ENCODE data around the gene LARP1. TPM values are rescaled to one million over a fixed set of nuclear protein-coding genes. Genes with fewer than 3 reads are reported as not detected.
"Not testable (repeated sequence)": the region's sequence is repeated elsewhere in the genome, so short reads cannot be mapped to it uniquely, and the experiment has no call there.

LARP1 gene
- total and polyA plus RNA-seq, 4 donors = 26.0 to 74.1 (median 32.6) TPM

DNA sequence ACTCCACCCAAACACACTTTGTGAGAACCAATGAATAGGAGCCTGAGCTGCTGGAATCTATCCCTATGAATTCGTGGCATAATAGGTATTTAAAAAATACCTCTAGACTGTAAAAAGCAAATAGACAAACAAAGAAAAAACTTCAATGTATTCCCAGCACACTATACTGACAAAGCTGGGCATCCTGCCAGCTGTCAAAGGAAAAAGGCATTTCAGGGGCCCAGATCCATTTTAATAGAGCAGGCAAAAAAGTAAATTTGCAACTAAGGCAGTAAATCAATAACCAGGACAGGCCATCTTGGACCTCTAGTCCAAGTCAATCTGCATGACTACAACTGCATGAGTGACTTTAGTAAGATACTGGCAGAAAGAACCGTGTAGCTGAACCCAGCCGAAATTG, 25.6 kb upstream of the LARP1 start:
- no peak for TF ChIP-seq RAD21 (IDR thresholded peaks at IDR 0.05)
- peak in 1 of 2 donors; percentile 48 for TF ChIP-seq HNF4A (conservative IDR thresholded peaks at IDR 0.05)
- TF ChIP-seq HNF4G (IDR thresholded peaks at IDR 0.05) = no peak
- TF ChIP-seq SP1 (IDR thresholded peaks at IDR 0.05) = no peak
- Histone ChIP-seq H3K27ac (ENCODE audit: low read depth in 1 of 2, low read length in 2 of 2) (no peak overlapping the region), H3K4me3 (ENCODE audit: low read depth in 1 of 3, low read length in 3 of 3) (no peak overlapping the region), H3K4me1 (ENCODE audit: control insufficient read depth in 4 of 4, insufficient read depth in 4 of 4, low read length in 3 of 4) (peaks cover 0 to 12% (median 6%) of the 10 kb centered on the region in 4 donors), H3K9me3 (ENCODE audit: control insufficient read depth in 4 of 4, low read length in 3 of 4) (no peaks in the 10 kb centered on the region), H3K36me3 (ENCODE audit: control insufficient read depth in 4 of 4, insufficient read depth in 3 of 4, low read depth in 1 of 4, low read length in 3 of 4) (no peaks in the 10 kb centered on the region), H3K27me3 (ENCODE audit: control insufficient read depth in 4 of 4, insufficient read depth in 4 of 4, low read length in 3 of 4) (no peaks in the 10 kb centered on the region), H3K9ac (ENCODE audit: low read depth in 1 of 2, low read length in 2 of 2) (no peak overlapping the region)
- no peak for DNase-seq (ENCODE audit: low spot score)
- 82% methylated on average over 3 of the region's 3 CpGs for WGBS

DNA sequence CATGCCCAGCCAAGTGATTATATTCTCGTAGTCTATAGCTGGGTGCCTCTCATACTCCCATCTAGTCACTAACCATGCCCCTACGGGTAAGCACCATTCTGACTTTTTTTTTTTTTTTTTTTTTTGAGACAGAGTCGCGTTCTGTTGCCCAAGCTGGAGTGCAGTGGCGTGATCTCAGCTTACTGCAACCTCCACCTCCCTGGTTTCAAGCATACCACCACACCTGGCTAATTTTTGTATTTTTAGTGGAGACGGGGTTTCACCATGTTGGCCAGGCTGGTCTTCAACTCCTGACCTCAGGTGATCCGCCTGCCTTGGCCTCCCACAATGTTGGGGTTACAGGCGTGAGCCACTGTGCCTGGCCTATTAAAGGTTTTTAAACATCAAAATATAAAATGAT, 24.4 kb upstream of the LARP1 start:
- H3K9ac ChIP-seq (ENCODE audit: low read depth in 1 of 2, low read length in 2 of 2); H3K9me3 ChIP-seq (ENCODE audit: control insufficient read depth in 4 of 4, low read length in 3 of 4); H3K4me3 ChIP-seq (ENCODE audit: low read depth in 1 of 3, low read length in 3 of 3); H3K27me3 ChIP-seq (ENCODE audit: control insufficient read depth in 4 of 4, insufficient read depth in 4 of 4, low read length in 3 of 4); H3K27ac ChIP-seq (ENCODE audit: low read depth in 1 of 2, low read length in 2 of 2); DNase-seq (ENCODE audit: low spot score); H3K36me3 ChIP-seq (ENCODE audit: control insufficient read depth in 4 of 4, insufficient read depth in 3 of 4, low read depth in 1 of 4, low read length in 3 of 4): not testable (repeated sequence)
- peaks cover 0 to 12% (median 6%) of the 10 kb centered on the region in 4 donors for H3K4me1 ChIP-seq (ENCODE audit: control insufficient read depth in 4 of 4, insufficient read depth in 4 of 4, low read length in 3 of 4)
- WGBS = 97% methylated on average over 8 of the region's 8 CpGs

- H3K36me3 ChIP-seq (ENCODE audit: control insufficient read depth in 4 of 4, insufficient read depth in 3 of 4, low read depth in 1 of 4, low read length in 3 of 4) = no peaks in the 10 kb centered on the region
- 86% methylated on average over 1 of the region's 1 CpG for WGBS
- no peak for TF ChIP-seq HNF4A (conservative IDR thresholded peaks at IDR 0.05)
These were observed 23.0 kb upstream of the LARP1 start for GRCh38 chr5:154732212-154732611.

GRCh38 chr5:154734370-154735248, 20.6 kb upstream of the LARP1 start:
- Histone ChIP-seq H3K27ac (ENCODE audit: low read depth in 1 of 2, low read length in 2 of 2) (no peak overlapping the region), H3K9ac (ENCODE audit: low read depth in 1 of 2, low read length in 2 of 2) (no peak overlapping the region), H3K27me3 (ENCODE audit: control insufficient read depth in 4 of 4, insufficient read depth in 4 of 4, low read length in 3 of 4) (no peaks in the 10 kb centered on the region), H3K4me1 (ENCODE audit: control insufficient read depth in 4 of 4, insufficient read depth in 4 of 4, low read length in 3 of 4) (peaks cover 0 to 4% (median 1%) of the 10 kb centered on the region in 4 donors), H3K36me3 (ENCODE audit: control insufficient read depth in 4 of 4, insufficient read depth in 3 of 4, low read depth in 1 of 4, low read length in 3 of 4) (no peaks in the 10 kb centered on the region), H3K9me3 (ENCODE audit: control insufficient read depth in 4 of 4, low read length in 3 of 4) (no peaks in the 10 kb centered on the region), H3K4me3 (ENCODE audit: low read depth in 1 of 3, low read length in 3 of 3) (no peak overlapping the region)
- no peak for TF ChIP-seq RXRA (IDR thresholded peaks at IDR 0.05)
- no peak for TF ChIP-seq FOXA1 (IDR thresholded peaks at IDR 0.05)
- TF ChIP-seq, protein P1, sequence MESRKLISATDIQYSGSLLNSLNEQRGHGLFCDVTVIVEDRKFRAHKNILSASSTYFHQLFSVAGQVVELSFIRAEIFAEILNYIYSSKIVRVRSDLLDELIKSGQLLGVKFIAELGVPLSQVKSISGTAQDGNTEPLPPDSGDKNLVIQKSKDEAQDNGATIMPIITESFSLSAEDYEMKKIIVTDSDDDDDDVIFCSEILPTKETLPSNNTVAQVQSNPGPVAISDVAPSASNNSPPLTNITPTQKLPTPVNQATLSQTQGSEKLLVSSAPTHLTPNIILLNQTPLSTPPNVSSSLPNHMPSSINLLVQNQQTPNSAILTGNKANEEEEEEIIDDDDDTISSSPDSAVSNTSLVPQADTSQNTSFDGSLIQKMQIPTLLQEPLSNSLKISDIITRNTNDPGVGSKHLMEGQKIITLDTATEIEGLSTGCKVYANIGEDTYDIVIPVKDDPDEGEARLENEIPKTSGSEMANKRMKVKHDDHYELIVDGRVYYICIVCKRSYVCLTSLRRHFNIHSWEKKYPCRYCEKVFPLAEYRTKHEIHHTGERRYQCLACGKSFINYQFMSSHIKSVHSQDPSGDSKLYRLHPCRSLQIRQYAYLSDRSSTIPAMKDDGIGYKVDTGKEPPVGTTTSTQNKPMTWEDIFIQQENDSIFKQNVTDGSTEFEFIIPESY (IDR thresholded peaks at IDR 0.05) = no peak
- TF ChIP-seq TAF1 (conservative IDR thresholded peaks at IDR 0.05) = no peak
- no peak for TF ChIP-seq RAD21 (IDR thresholded peaks at IDR 0.05)
- TF ChIP-seq MAX (IDR thresholded peaks at IDR 0.05) = no peak
- TF ChIP-seq JUND (IDR thresholded peaks at IDR 0.05) = no peak
- 76% methylated on average over 7 of the region's 7 CpGs for WGBS
- no peak for DNase-seq (ENCODE audit: low spot score)

More at GRCh38 chr5:154732212-154732611, 23.0 kb upstream of the LARP1 start:
- no peak for DNase-seq (ENCODE audit: low spot score)
- H3K27me3 ChIP-seq (ENCODE audit: control insufficient read depth in 4 of 4, insufficient read depth in 4 of 4, low read length in 3 of 4) = no peaks in the 10 kb centered on the region
- H3K9me3 ChIP-seq (ENCODE audit: control insufficient read depth in 4 of 4, low read length in 3 of 4) = no peaks in the 10 kb centered on the region
- H3K4me3 ChIP-seq (ENCODE audit: low read depth in 1 of 3, low read length in 3 of 3) = no peak overlapping the region
- H3K9ac ChIP-seq (ENCODE audit: low read depth in 1 of 2, low read length in 2 of 2) = no peak overlapping the region
- H3K4me1 ChIP-seq (ENCODE audit: control insufficient read depth in 4 of 4, insufficient read depth in 4 of 4, low read length in 3 of 4) = peaks cover 0 to 9% (median 6%) of the 10 kb centered on the region in 4 donors
- H3K27ac ChIP-seq (ENCODE audit: low read depth in 1 of 2, low read length in 2 of 2) = no peak overlapping the region

DNA sequence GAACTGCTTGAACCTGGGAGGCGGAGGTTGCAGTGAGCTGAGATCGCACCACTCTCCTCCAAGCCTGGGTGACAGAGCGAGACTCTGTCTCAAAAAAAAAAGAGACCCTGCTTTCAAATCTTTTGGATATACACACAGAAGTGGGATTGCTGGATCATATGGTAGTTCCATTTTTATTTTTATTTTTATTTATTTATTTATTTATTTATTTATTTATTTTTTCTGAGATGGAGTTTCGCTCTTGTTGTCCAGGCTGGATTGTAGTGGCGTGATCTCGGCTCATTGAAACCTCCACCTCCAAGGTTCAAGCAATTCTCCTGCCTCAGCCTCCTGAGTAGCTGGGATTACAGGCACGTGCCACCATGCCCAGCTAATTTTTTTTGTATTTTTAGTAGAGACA, 19.8 kb upstream of the LARP1 start:
- not testable (repeated sequence) for DNase-seq (ENCODE audit: low spot score); H3K36me3 ChIP-seq (ENCODE audit: control insufficient read depth in 4 of 4, insufficient read depth in 3 of 4, low read depth in 1 of 4, low read length in 3 of 4); H3K4me3 ChIP-seq (ENCODE audit: low read depth in 1 of 3, low read length in 3 of 3); H3K27me3 ChIP-seq (ENCODE audit: control insufficient read depth in 4 of 4, insufficient read depth in 4 of 4, low read length in 3 of 4); H3K27ac ChIP-seq (ENCODE audit: low read depth in 1 of 2, low read length in 2 of 2); H3K9me3 ChIP-seq (ENCODE audit: control insufficient read depth in 4 of 4, low read length in 3 of 4); H3K9ac ChIP-seq (ENCODE audit: low read depth in 1 of 2, low read length in 2 of 2); H3K4me1 ChIP-seq (ENCODE audit: control insufficient read depth in 4 of 4, insufficient read depth in 4 of 4, low read length in 3 of 4)
- WGBS = 98% methylated on average over 7 of the region's 7 CpGs

- not testable (repeated sequence) for H3K9me3 ChIP-seq (ENCODE audit: control insufficient read depth in 4 of 4, low read length in 3 of 4); H3K36me3 ChIP-seq (ENCODE audit: control insufficient read depth in 4 of 4, insufficient read depth in 3 of 4, low read depth in 1 of 4, low read length in 3 of 4); H3K27me3 ChIP-seq (ENCODE audit: control insufficient read depth in 4 of 4, insufficient read depth in 4 of 4, low read length in 3 of 4); H3K9ac ChIP-seq (ENCODE audit: low read depth in 1 of 2, low read length in 2 of 2); H3K27ac ChIP-seq (ENCODE audit: low read depth in 1 of 2, low read length in 2 of 2); H3K4me3 ChIP-seq (ENCODE audit: low read depth in 1 of 3, low read length in 3 of 3); DNase-seq (ENCODE audit: low spot score)
- 98% methylated on average over 1 of the region's 1 CpG for WGBS
- H3K4me1 ChIP-seq (ENCODE audit: control insufficient read depth in 4 of 4, insufficient read depth in 4 of 4, low read length in 3 of 4) = peaks cover 4 to 12% (median 9%) of the 10 kb centered on the region in 4 donors
These were observed 18.8 kb upstream of the LARP1 start for GRCh38 chr5:154736372-154736771.

Data from liver (tissue), 9 donors.